ENCODE measurements around the gene TRPV3.
A peak's percentile ranks its signal among the peaks of the same experiment; 100 is the strongest.

Gene TRPV3

DNA sequence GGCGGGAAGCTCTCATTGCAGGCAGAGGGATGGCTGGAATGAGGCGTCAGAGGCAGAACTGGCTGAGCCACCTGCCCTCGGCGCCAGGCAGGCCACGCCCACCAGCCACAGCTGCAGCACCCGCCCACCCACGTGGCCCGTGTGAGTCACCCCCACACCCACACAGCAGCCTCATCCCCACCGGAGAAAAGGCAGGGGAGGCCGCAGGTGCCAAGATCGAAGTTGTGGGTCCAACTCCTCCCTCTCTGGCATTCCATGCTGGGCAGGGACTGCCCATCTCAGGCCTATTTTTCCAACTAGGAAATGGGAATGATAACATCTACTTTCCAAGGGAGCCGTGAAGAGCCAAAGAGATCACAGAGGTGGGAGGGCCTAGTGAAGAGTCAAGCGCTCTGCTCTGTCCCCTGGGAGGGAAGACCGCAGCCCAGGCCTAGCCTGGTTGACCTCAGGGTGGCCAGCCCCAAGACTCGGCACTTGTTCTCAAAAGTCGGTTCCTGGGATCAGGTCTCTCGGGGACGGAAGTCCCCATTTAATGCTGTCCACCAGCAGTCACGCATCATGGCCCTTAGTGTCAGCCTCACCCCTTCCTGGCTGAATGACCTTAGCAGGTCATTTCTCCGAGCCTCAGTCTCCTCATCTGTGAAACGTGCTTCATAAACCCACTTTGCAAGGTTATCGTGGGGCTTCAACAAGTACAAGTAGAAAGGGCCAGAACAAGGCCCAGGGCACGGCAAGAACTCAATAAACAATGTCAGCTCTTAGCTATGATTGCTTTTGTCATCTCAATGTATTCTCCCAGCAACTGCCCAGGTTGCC is at the start of gene TRPV3:
Gene TRPV3, minus strand, starts transcription at position 45 of the 816 bp plus-strand sequence. CDS start 2,962 bp downstream, outside the sequence.
- H3K27me3 ChIP-seq (ENCODE audit: control insufficient read depth in 1 of 2, insufficient read depth in 2 of 2, low read length in 2 of 2), result peaks cover 8 to 13% of the 10 kb centered on the region in 2 donors
- H3K27ac ChIP-seq (ENCODE audit: low read length), result no peak within 1 kb of the TSS
- no peak within 1 kb of the TSS for H3K9ac ChIP-seq (ENCODE audit: low read length in 2 of 2)
- H3K9me3 ChIP-seq (ENCODE audit: control insufficient read depth in 2 of 2, low read length in 2 of 2), result no peaks in the 10 kb centered on the region
- no peaks in the 10 kb centered on the region for H3K4me1 ChIP-seq (ENCODE audit: control insufficient read depth, insufficient read depth, low read length)
- H3K4me3 ChIP-seq (ENCODE audit: low read length in 2 of 2), result no peak within 1 kb of the TSS
- H3K36me3 ChIP-seq (ENCODE audit: control insufficient read depth in 2 of 2, insufficient read depth in 2 of 2, low read length in 2 of 2), result no peaks in the 10 kb centered on the region

DNA sequence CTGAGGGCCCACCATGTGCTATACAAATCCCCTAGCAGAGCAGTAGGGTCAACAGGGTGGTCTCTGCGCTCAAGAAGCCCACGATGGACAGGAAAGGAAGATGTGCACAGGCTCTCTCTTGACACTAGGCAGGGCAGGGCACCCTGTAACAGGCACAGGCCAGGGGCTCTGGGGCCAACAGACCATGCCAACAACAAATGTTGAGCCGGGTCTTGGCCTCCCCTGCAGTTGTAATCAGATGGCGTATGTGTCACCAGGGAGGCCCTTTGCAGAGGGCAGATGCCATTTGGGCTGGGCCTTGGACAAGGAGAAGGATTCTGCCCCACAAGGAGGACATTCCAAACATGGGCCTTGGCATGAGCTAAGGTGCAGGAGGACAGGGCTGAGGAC is 46.3 kb upstream of the TRPV3 start:
- no peak overlapping the region for H3K9ac ChIP-seq (ENCODE audit: low read length in 2 of 2)
- no peak overlapping the region for H3K27ac ChIP-seq (ENCODE audit: low read length)
- H3K36me3 ChIP-seq (ENCODE audit: control insufficient read depth in 2 of 2, insufficient read depth in 2 of 2, low read length in 2 of 2), result peaks cover 2 to 12% of the 10 kb centered on the region in 2 donors

DNA sequence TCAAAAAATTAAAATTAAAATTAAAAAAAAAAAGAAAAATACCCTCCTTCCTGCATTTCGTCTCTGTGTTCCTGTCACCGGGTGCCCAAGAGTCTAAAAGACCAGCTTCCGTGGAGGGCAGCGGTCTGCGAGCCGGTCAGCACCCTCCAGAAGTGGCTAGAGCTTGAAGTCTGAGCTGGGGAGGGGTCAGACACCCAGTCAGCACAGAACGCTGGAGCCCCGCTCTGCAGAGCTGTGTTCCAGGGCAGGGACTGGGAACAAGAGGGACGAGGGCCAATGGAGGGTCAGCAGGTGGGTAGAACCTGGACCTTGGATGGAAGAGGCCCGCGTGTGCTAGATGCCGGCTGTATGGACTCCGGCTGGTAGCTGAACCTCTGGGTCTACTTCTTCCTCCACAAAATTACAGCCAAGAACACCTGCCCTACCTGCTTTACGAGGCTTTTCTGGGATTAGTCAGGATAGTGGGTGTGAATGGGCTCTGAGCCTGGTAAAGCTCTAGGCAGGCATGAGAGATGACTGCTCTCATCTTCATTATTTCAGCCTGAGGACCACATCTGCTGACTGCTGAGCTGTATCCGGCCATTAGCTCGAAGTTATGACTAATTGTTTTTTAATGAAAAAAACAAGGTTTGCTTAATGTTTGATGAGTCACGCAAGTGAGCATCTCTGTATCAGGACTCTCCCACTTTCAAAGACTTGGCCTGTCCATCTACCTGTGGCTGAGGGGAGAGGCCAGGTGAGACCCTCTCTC is 45.7 kb upstream of the TRPV3 start:
- Histone ChIP-seq H3K9me3 (ENCODE audit: control insufficient read depth in 2 of 2, low read length in 2 of 2) (no peaks in the 10 kb centered on the region), H3K4me1 (ENCODE audit: control insufficient read depth, insufficient read depth, low read length) (no peaks in the 10 kb centered on the region), H3K36me3 (ENCODE audit: control insufficient read depth in 2 of 2, insufficient read depth in 2 of 2, low read length in 2 of 2) (peaks cover 1 to 11% of the 10 kb centered on the region in 2 donors), H3K4me3 (ENCODE audit: low read length in 2 of 2) (no peak overlapping the region), H3K9ac (ENCODE audit: low read length in 2 of 2) (no peak overlapping the region), H3K27ac (ENCODE audit: low read length) (no peak overlapping the region), H3K27me3 (ENCODE audit: control insufficient read depth in 1 of 2, insufficient read depth in 2 of 2, low read length in 2 of 2) (no peaks in the 10 kb centered on the region)

More for the DNA sequence above, 46.3 kb upstream of the TRPV3 start:
- Histone ChIP-seq H3K27me3 (ENCODE audit: control insufficient read depth in 1 of 2, insufficient read depth in 2 of 2, low read length in 2 of 2) (no peaks in the 10 kb centered on the region), H3K4me1 (ENCODE audit: control insufficient read depth, insufficient read depth, low read length) (no peaks in the 10 kb centered on the region), H3K4me3 (ENCODE audit: low read length in 2 of 2) (no peak overlapping the region), H3K9me3 (ENCODE audit: control insufficient read depth in 2 of 2, low read length in 2 of 2) (no peaks in the 10 kb centered on the region)

DNA sequence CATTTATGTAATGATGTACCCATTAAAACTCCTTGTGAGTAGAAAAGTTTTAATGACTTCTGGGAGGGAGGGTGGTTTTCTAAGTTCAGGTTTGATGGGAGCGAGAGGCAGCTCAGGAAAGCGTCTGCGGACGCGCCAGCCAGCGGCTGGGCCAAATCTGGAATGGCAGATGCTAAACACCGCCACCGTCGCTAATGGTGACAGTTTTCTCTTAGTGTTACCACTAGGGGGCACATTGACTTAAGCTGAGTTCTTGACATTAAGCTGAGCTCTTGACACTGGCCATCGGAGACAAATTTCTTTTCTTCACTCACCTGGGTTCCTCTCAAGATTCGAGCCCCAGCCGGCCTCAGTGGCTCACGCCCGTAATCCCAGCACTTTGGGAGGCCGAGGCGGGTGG is 44.9 kb upstream of the TRPV3 start:
- H3K4me3 ChIP-seq (ENCODE audit: low read length in 2 of 2), result no peak overlapping the region
- H3K27me3 ChIP-seq (ENCODE audit: control insufficient read depth in 1 of 2, insufficient read depth in 2 of 2, low read length in 2 of 2), result no peaks in the 10 kb centered on the region
- no peaks in the 10 kb centered on the region for H3K4me1 ChIP-seq (ENCODE audit: control insufficient read depth, insufficient read depth, low read length)
- no peaks in the 10 kb centered on the region for H3K9me3 ChIP-seq (ENCODE audit: control insufficient read depth in 2 of 2, low read length in 2 of 2)
- peaks cover 0 to 7% of the 10 kb centered on the region in 2 donors for H3K36me3 ChIP-seq (ENCODE audit: control insufficient read depth in 2 of 2, insufficient read depth in 2 of 2, low read length in 2 of 2)
- no peak overlapping the region for H3K27ac ChIP-seq (ENCODE audit: low read length)
- H3K9ac ChIP-seq (ENCODE audit: low read length in 2 of 2), result no peak overlapping the region

DNA sequence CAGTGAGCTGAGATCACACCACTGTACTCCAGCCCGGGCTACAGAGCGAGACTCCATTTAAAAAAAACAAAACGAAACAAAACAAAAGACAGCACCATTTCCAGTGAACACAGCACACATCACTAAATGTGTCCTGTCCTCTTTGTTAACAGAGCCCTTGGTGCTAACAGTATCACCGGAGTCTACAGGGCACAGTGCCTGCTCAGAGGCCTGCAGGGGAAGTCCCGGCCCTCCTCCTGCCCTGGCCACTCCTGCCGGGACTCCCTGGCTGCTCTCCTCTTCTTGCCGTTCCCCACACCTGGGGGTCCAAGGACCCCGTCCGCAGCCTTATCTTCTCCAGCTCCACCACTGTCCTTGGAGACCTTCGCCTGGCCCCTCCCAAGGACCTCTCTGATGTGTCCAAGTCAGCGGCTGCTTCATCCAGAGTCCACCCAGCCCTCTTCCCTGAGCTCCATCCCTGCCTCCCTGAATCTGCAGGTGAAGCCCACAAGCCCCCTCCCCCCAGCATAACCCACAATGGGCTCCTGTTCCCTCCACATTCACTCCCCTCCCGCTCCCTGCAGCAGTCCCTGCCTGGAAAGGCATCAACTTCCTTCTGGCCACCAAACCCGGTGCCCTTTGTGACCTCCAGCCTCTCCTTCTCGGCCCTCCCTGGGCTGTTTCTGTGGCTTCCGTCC is 43.1 kb upstream of the TRPV3 start:
- Histone ChIP-seq H3K4me1 (ENCODE audit: control insufficient read depth, insufficient read depth, low read length) (no peaks in the 10 kb centered on the region), H3K9ac (ENCODE audit: low read length in 2 of 2) (no peak overlapping the region), H3K4me3 (ENCODE audit: low read length in 2 of 2) (no peak overlapping the region), H3K9me3 (ENCODE audit: control insufficient read depth in 2 of 2, low read length in 2 of 2) (no peaks in the 10 kb centered on the region), H3K36me3 (ENCODE audit: control insufficient read depth in 2 of 2, insufficient read depth in 2 of 2, low read length in 2 of 2) (peaks cover 0 to 4% of the 10 kb centered on the region in 2 donors), H3K27ac (ENCODE audit: low read length) (no peak overlapping the region), H3K27me3 (ENCODE audit: control insufficient read depth in 1 of 2, insufficient read depth in 2 of 2, low read length in 2 of 2) (no peaks in the 10 kb centered on the region)

DNA sequence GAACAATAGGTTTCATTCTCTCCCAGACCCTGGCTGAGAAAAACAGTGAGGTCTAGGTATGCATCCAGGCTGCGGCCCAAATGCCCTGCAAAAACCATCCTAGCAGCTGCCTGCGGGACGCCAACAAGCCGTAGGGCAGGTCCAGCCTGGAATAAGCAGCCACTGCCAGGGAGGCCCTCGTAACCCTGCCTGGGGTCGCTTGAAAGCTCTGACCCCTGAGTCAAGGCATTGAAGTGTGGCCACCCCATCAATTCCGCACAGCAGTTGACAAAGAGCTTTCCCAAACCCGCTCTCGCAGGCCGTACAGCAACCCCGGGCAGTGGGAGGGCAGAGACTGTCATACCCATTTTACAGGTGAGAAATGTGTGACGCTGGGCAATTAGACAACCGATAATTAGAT is 40.5 kb upstream of the TRPV3 start:
- Histone ChIP-seq H3K4me3 (ENCODE audit: low read length in 2 of 2) (no peak overlapping the region), H3K9me3 (ENCODE audit: control insufficient read depth in 2 of 2, low read length in 2 of 2) (no peaks in the 10 kb centered on the region), H3K27ac (ENCODE audit: low read length) (no peak overlapping the region), H3K9ac (ENCODE audit: low read length in 2 of 2) (no peak overlapping the region), H3K36me3 (ENCODE audit: control insufficient read depth in 2 of 2, insufficient read depth in 2 of 2, low read length in 2 of 2) (peaks cover 0 to 4% of the 10 kb centered on the region in 2 donors), H3K27me3 (ENCODE audit: control insufficient read depth in 1 of 2, insufficient read depth in 2 of 2, low read length in 2 of 2) (no peaks in the 10 kb centered on the region), H3K4me1 (ENCODE audit: control insufficient read depth, insufficient read depth, low read length) (peaks cover 6% of the 10 kb centered on the region)

- Histone ChIP-seq H3K36me3 (ENCODE audit: control insufficient read depth in 2 of 2, insufficient read depth in 2 of 2, low read length in 2 of 2) (peaks cover 0 to 2% of the 10 kb centered on the region in 2 donors), H3K27ac (ENCODE audit: low read length) (no peak overlapping the region), H3K9ac (ENCODE audit: low read length in 2 of 2) (no peak overlapping the region), H3K4me3 (ENCODE audit: low read length in 2 of 2) (no peak overlapping the region), H3K4me1 (ENCODE audit: control insufficient read depth, insufficient read depth, low read length) (peaks cover 6% of the 10 kb centered on the region), H3K27me3 (ENCODE audit: control insufficient read depth in 1 of 2, insufficient read depth in 2 of 2, low read length in 2 of 2) (no peaks in the 10 kb centered on the region), H3K9me3 (ENCODE audit: control insufficient read depth in 2 of 2, low read length in 2 of 2) (no peaks in the 10 kb centered on the region)
Measured at GRCh38 chr17:3596804-3597464, 39.3 kb upstream of the TRPV3 start.

DNA sequence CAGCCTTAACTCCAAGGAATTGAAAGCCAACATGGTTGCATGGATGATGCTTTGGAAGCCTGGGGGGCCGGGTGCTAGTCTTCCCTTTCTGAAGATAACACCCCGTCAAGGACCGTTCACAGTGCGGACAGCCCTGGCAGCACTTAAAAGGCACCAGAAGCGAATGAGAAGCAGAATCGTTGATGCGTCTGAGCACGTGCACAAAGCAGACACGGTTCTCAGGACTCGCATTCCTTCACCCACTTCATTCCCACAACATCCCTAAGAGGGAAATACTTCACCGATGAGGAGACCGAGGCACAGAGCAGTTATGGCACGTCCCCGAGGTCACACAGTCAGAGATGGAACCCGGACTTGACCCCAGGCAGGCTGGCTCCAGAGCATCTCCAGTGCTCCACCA is 37.4 kb upstream of the TRPV3 start:
- Histone ChIP-seq H3K4me1 (ENCODE audit: control insufficient read depth, insufficient read depth, low read length) (peaks cover 6% of the 10 kb centered on the region), H3K36me3 (ENCODE audit: control insufficient read depth in 2 of 2, insufficient read depth in 2 of 2, low read length in 2 of 2) (peaks cover 0 to 8% of the 10 kb centered on the region in 2 donors), H3K4me3 (ENCODE audit: low read length in 2 of 2) (no peak overlapping the region), H3K9ac (ENCODE audit: low read length in 2 of 2) (no peak overlapping the region), H3K27me3 (ENCODE audit: control insufficient read depth in 1 of 2, insufficient read depth in 2 of 2, low read length in 2 of 2) (no peaks in the 10 kb centered on the region), H3K27ac (ENCODE audit: low read length) (no peak overlapping the region), H3K9me3 (ENCODE audit: control insufficient read depth in 2 of 2, low read length in 2 of 2) (no peaks in the 10 kb centered on the region)

DNA sequence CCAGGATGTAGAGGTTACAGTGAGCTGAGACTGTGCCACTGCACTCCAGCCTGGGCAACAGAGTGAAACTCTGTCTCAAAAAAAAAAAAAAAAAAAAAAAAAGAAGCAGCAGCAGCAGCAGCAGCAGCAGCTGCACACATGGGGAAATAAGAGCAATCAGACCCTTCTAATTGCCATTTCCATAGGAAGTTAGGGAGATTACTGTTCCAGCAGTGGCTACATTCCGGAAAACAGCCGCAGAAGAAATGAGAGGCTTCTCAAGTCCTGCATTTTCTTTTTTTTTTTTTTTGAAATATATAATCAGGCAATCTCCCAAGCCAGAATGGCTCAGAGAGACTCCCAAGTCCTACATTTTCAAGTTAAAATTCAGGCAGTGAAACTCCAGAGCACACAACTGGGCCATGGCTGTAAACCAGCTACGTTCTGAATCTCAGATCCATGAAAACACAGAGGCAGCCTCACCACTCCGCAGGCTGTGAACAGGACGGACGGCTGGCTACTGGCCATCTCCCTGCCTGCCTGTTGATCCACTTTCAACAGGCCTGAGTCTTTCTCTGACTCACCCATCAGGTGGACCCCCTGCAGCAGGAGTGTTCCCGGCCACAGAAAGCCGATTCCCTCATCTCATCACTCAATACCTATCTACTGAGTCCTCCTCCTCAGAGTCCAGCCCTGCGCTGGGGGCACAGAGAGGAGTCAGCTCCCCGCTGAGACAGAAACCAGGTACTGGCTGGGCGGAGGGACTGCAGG is 36.6 kb upstream of the TRPV3 start:
- H3K4me3 ChIP-seq (ENCODE audit: low read length in 2 of 2), result peak overlapping the region in 1 of 2 donors; percentile 22
- H3K27me3 ChIP-seq (ENCODE audit: control insufficient read depth in 1 of 2, insufficient read depth in 2 of 2, low read length in 2 of 2), result no peaks in the 10 kb centered on the region
- H3K36me3 ChIP-seq (ENCODE audit: control insufficient read depth in 2 of 2, insufficient read depth in 2 of 2, low read length in 2 of 2), result peaks cover 6 to 9% of the 10 kb centered on the region in 2 donors
- H3K4me1 ChIP-seq (ENCODE audit: control insufficient read depth, insufficient read depth, low read length), result peaks cover 6% of the 10 kb centered on the region
- no peak overlapping the region for H3K27ac ChIP-seq (ENCODE audit: low read length)
- no peak overlapping the region for H3K9ac ChIP-seq (ENCODE audit: low read length in 2 of 2)
- H3K9me3 ChIP-seq (ENCODE audit: control insufficient read depth in 2 of 2, low read length in 2 of 2), result no peaks in the 10 kb centered on the region

GRCh38 chr17:3593384-3593783 is 35.8 kb upstream of the TRPV3 start:
- H3K9me3 ChIP-seq (ENCODE audit: control insufficient read depth in 2 of 2, low read length in 2 of 2), result no peaks in the 10 kb centered on the region
- no peak overlapping the region for H3K4me3 ChIP-seq (ENCODE audit: low read length in 2 of 2)
- H3K9ac ChIP-seq (ENCODE audit: low read length in 2 of 2), result no peak overlapping the region
- no peaks in the 10 kb centered on the region for H3K27me3 ChIP-seq (ENCODE audit: control insufficient read depth in 1 of 2, insufficient read depth in 2 of 2, low read length in 2 of 2)
- no peak overlapping the region for H3K27ac ChIP-seq (ENCODE audit: low read length)
- H3K36me3 ChIP-seq (ENCODE audit: control insufficient read depth in 2 of 2, insufficient read depth in 2 of 2, low read length in 2 of 2), result peaks cover 6 to 9% of the 10 kb centered on the region in 2 donors
- H3K4me1 ChIP-seq (ENCODE audit: control insufficient read depth, insufficient read depth, low read length), result peaks cover 6% of the 10 kb centered on the region
